Stimulated activated naive CD8-positive, alpha-beta T cell treated with anti-CD3 and anti-CD28 coated beads, Interleukin-15, Interleukin-2, amounts not matched to agents 100 U/mL and 50 U/mL, for 24 hours (primary cell): ENCODE measurements around the gene U2AF2.

ENCODE experiments used
- ATAC-seq: fragments of 150-1000 bp; cut with Tn5 transposase; one replicate; pipeline ENCODE4 v1.10.0; 2021
- DNase-seq: peaks from one replicate; pipeline ENCODE4 v3.0.0; 2021

U2AF2 gene

GRCh38 chr19:55654868-55655647, at the start of gene U2AF2:
Gene U2AF2, plus strand, starts transcription at chr19:55655035. Its CDS starts 70 bp downstream, at chr19:55655105.
- ATAC-seq (peak; percentile 55), DNase-seq (peak; percentile 98)

DNA sequence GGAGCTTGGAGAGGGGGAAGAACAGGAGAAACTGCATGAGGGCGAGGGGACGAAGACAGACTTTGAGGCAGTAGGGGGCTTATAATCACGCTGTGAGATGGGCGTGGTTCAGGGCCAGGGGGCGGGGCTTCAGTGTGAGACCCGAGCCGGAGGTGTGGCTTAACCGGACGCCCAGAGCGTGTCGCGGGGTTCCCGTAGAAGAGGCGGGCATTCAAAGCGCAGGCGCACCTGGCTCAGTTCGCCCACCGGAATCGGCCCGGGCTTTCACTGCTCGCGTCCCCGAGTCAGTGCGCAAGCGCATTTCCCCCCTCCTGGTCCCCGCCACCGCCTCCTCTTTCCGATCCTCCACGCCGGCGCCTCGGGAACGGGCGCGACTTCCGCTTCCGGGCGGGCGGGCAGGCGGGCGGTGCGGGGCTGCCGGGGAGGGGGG, 49.6 kb upstream of the U2AF2 start:
- peak; percentile 99 for DNase-seq
- ATAC-seq, result peak; percentile 79

- ATAC-seq, result peak; percentile 55
- DNase-seq, result peak; percentile 79
Observed at GRCh38 chr19:55605637-55606470, 49.0 kb upstream of the U2AF2 start, which contains the start of gene ZNF865. Gene ZNF865, plus strand, starts transcription at chr19:55605647. Its CDS starts 7,972 bp downstream, at chr19:55613619.

DNA sequence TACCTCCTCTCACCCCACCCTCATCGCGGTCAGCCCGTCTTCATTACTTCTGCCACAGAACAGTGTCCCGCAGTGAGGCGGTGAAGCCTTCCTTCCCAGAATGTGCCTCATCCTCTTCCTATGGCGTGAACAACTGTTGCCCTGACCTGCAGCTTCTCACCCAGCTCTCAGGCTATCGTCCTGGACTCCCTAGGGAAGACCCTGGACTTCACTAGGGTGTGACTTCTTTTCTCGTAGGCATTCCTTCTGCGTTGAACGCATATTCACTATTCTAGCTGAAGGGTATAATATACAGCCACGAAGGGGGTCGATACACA, 48.4 kb upstream of the U2AF2 start:
- no peak for DNase-seq
- ATAC-seq, result no peak

GRCh38 chr19:55606817-55607216, 48.0 kb upstream of the U2AF2 start:
- ATAC-seq, result no peak
- DNase-seq, result no peak

DNA sequence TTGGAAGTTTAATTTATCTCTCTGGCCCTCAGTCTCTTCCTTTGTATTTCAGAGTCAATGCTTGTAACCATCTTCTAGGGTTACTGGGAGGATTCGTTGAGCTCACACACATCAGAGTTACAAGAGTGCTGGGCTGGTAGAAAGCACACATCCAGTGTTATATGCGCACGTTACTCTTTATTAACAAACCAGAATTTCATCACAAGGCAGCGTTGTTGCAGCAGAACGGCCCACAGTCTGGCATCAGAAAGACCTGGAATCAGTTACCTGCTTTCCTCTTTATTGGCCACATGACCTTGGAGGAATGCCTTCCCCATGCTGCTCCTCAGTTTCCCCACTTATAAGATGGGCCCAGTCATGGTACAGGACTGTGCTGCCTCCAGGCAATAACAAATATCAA, 45.5 kb upstream of the U2AF2 start:
- ATAC-seq (no peak), DNase-seq (no peak)

GRCh38 chr19:55611300-55611982, 43.4 kb upstream of the U2AF2 start:
- ATAC-seq, result no peak

DNA sequence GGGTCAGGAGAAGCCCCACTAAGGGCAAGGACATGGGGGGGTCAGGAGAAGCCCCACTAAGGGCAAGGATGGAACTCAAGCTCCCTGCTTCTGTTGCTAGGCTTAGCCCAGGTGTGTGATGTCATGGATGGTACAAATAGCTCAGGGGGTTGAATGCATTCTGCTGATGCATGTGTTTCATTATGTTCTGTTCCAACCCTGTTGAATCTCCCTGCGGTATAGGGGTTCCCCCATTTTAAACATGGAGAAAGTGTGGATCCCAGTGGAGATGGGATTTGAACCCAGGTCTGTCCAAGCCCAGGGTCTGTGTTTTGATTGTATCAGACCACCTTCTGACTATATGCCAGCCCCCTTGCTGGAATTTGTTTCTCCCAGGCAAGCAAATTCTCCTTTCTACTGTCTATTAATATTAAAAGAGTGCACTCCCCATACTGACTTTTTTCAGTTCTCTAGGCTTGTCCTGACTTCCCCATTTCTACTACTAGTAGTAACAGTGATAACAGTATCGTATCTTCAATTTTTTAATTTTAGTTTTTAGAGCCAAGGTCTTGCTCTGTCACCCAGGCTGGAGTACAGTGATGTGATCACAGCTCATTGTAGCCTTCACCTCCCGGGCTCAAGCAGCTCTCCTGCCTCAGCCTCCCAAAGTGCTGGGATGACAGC, 42.7 kb upstream of the U2AF2 start:
- DNase-seq, result no peak
- ATAC-seq, result no peak

More at GRCh38 chr19:55611300-55611982, 43.4 kb upstream of the U2AF2 start:
- no peak for DNase-seq

DNA sequence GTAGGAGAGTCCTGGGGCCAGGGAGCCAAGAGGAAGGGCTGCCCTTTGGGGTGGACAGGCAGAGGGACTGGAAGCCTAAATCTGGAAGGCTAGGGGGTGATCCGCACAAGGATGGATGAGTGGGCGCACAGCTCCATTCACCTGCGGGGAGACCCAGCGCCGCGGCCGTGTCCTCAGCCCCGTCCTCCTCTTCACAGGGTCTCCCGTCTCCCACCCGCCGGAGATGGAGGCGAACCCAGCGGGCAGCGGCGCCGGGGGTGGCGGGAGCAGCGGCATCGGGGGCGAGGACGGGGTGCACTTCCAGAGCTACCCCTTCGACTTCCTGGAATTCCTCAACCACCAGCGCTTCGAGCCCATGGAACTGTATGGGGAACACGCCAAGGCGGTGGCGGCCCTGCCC, 41.4 kb upstream of the U2AF2 start:
- ATAC-seq, result no peak
- DNase-seq, result no peak

DNA sequence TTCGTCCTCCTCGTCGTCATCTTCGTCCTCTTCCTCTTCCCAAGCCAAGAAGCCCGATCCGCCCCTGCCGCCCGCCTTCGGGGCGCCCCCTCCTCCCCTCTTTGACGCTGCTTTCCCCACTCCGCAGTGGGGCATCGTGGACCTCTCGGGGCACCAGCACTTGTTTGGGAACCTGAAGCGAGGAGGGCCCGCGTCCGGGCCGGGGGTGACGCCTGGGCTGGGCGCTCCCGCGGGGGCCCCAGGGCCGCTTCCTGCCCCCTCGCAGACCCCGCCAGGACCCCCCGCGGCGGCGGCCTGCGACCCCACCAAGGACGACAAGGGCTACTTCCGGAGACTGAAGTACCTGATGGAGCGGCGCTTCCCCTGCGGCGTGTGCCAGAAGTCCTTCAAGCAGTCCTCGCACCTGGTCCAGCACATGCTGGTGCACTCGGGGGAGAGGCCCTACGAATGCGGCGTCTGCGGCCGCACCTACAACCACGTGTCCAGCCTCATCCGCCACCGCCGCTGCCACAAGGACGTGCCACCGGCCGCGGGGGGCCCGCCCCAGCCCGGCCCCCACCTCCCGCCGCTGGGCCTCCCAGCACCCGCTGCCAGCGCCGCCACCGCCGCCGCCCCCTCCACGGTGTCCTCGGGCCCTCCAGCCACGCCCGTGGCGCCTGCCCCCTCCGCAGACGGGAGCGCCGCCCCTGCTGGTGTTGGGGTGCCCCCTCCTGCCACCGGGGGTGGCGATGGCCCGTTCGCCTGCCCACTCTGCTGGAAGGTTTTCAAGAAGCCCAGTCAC, 40.7 kb upstream of the U2AF2 start:
- no peak for ATAC-seq
- no peak for DNase-seq

- DNase-seq (no peak), ATAC-seq (no peak)
Observed at GRCh38 chr19:55614711-55615542, 39.9 kb upstream of the U2AF2 start.

- ATAC-seq (no peak), DNase-seq (no peak)
Observed at GRCh38 chr19:55615543-55616394, 39.1 kb upstream of the U2AF2 start.

DNA sequence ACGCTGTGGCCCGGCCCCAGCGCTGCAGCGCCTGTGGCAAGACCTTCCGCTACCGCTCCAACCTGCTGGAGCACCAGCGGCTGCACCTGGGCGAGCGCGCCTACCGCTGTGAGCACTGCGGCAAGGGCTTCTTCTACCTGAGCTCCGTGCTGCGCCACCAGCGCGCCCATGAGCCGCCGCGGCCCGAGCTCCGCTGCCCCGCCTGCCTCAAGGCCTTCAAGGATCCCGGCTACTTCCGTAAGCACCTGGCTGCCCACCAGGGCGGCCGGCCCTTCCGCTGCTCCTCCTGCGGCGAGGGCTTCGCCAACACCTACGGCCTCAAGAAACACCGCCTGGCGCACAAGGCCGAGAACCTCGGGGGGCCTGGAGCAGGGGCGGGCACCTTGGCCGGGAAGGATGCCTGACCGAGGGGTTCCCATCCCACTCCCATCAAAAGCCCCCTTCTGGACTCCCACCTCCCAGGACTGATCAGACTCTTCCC, 38.4 kb upstream of the U2AF2 start:
- DNase-seq, result no peak
- no peak for ATAC-seq

DNA sequence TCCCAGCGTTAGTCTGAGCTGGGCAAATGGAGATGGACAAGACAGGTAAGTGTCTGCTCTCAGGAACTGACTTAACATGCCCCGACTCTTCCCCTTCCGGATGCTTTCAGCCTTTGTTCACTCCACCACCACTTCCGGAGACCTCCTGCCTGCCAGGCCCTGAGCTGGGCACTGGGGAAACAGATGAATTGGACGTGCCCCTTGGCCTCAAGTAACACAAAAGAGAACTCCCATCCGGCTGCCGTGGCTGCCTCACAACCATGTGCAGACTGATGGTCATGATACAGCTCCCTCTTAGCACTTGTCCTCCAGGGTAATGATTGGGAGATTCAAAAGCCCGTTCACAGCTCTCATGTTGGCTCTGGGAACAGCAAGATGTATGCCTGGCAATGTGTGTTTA, 37.4 kb upstream of the U2AF2 start:
- DNase-seq (no peak), ATAC-seq (no peak)

GRCh38 chr19:55618426-55618825, 36.4 kb upstream of the U2AF2 start:
- ATAC-seq (no peak), DNase-seq (no peak)

DNA sequence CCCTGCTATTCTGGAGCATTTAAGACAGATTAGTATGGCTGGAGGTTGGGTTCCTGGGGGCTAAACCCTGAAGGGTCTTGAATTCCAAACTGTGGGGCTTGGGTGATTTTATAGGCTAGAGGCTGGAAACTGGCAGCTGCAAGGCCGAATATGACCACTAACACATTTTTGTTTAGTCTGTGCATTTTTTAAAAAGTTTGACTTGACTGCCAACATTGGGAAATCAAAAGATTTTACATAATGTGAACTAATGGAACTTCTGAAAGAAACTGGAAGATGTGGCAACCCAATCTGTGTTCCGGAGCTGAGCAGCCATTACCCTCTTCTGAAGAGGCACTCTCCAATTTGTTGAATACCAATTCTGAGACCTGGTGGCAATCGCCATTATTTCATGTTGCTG, 35.5 kb upstream of the U2AF2 start:
- no peak for ATAC-seq
- no peak for DNase-seq

DNA sequence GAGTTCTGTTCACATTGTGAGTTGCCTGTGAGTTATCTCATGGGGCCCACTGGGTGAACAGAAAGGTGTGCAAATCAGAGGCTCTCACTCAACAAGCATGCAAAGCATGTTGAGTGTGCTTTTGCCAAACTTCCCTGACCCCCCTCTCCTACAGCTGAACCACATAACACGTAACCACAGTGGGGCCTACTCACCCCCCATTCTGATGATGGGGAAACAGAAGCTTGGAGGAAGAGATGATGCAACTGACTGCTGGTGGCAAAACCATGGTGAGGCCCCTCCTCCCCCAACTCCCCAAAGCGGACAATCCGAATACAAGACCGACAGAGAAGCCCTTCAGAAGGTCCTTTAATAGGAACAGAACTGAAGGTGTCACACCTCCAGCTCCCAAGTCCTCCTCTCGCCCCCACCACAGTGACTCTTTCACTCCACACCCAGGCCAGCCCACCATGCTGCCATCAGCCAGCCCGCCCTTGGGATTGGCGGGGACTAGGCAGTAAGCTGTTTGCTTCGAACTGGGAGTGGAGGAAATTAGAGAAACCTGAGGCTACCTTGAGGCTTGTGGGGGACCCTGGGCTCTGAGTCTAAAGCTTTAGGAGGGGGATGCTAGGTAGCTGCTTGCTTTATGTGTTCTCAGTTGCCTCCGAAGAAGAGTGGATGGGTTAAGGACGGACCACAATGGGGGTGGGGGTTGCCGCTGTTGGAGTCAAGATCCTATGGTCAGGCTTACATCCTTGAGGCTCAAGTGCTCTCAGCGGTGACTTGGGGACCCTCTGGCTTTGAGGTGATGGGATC, 34.2 kb upstream of the U2AF2 start:
- DNase-seq, result peak; percentile 52
- ATAC-seq, result peak; percentile 13

DNA sequence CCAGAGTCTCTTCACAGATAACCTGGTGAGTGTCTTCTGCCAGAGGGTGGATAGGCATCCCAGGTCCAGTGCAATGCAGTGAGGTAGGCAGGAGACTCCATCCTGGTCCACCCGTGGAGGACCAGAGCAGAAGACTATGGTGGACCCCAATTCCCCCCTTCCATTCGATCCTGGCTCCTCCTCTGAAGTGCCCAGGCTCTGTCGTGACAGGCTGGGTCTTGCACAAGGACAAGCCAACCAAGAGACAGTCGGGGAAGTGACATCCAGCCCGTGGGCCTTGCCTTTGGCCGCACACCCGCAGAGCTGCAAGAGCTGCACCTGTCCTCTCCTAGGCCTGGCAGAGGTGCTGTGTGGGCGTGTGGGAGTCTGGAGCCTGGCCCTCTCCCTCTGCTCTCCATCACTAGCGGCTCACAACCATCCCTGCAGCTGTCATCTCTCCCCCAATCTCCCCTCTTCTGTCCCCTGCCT, 33.6 kb upstream of the U2AF2 start:
- no peak for ATAC-seq

More for the DNA sequence above, 33.6 kb upstream of the U2AF2 start:
- no peak for DNase-seq
